OCI-LY7 (cell line): ENCODE data around the gene KXD1.
A peak's percentile ranks its signal among the peaks of the same experiment; 100 is the strongest.

Experiments used
- CTCF ChIP-seq: fragments of 200-600 bp; sonication (generic); conservative IDR thresholded peaks from 2 replicates; pipeline ENCODE4 v1.5.1; 2014; ENCODE audit warnings: mild to moderate bottlenecking, antibody characterized with exemption, low read length, moderate library complexity, mixed read lengths
- EZH2phosphoT487 ChIP-seq: fragments of 200-600 bp; sonication (generic); IDR thresholded peaks from 2 replicates; pipeline ENCODE4 v1.6.1; 2018; ENCODE audit warnings: low read depth, borderline replicate concordance, mild to moderate bottlenecking, mixed run types, antibody characterized with exemption, low read length, moderate library complexity, mixed read lengths

DNA sequence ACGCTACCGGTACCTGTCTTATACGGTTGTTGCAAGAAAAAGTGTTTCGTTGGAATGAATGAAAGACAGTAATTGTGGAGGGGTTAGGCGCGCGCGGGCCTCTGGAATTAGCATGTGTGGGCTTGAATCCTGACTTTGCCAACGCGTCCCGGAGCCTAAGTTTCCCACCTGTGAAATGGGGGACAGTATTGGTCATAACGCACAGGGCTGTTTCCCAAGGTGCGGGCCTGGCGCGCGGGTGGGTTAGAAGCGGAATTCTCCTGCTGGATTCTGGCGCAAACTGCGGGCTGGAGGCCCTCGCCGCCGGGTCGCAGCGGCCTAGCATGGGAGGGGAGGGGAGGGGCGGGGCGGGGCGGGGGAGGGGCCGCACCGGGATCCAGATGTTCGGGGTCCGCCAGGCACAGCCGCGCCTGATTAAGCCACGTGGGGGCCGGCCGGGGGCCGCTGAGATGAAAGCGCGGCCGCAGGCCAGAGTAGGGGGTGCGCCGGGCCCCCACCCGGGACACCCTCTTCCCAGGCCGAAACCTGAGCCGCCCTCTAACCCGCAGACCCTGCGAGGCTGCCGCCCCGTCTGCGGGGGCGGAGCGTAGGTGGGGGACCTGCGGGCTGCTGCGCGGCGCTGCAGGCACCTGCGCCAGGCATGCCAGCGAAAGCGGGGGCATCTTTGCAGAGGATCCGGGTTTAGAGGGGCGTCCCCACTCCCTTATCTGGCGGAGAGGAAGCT, 53.8 kb downstream of the KXD1 start:
- TF ChIP-seq CTCF (no peak), EZH2phosphoT487 (peak; percentile 92; the same call in 1 of the 2 replicates)
